HS-5 (cell line): ENCODE data around the gene C13orf42.

Experiments used
- DNase-seq: peaks from one replicate; pipeline ENCODE4 v3.0.0-alpha.2; 2012; ENCODE audit warnings: low read depth

C13orf42 gene

GRCh38 chr13:51033421-51034185, 77.5 kb downstream of the C13orf42 start:
- DNase-seq = no peak

- DNase-seq = no peak
These were observed 78.2 kb downstream of the C13orf42 start for GRCh38 chr13:51032831-51033230.
